Islet of Langerhans (tissue), 1 donor: ENCODE measurements around the gene IRF3.
A peak's percentile ranks its signal among the peaks of the same experiment; 100 is the strongest.

Source experiments
- FAIRE-seq: peaks from one replicate; lab custom pipeline; 2011; peaks lifted over from hg19 to GRCh38; lab: Jason Lieb, UNC

Gene IRF3

GRCh38 chr19:49687566-49688316 is 22.1 kb upstream of the IRF3 start:
- no peak for FAIRE-seq

GRCh38 chr19:49687150-49687549 is 21.5 kb upstream of the IRF3 start:
- FAIRE-seq = no peak

- no peak for FAIRE-seq
Measured at GRCh38 chr19:49686503-49687088, 20.9 kb upstream of the IRF3 start.

- no peak for FAIRE-seq
Measured at GRCh38 chr19:49685845-49686332, 20.2 kb upstream of the IRF3 start.

GRCh38 chr19:49684983-49685553 is 19.4 kb upstream of the IRF3 start:
- no peak for FAIRE-seq

GRCh38 chr19:49684251-49684982 is 18.8 kb upstream of the IRF3 start:
- FAIRE-seq = no peak

GRCh38 chr19:49683814-49684250 is 18.2 kb upstream of the IRF3 start:
- no peak for FAIRE-seq

GRCh38 chr19:49682274-49682673 is 16.6 kb upstream of the IRF3 start:
- no peak for FAIRE-seq

- no peak for FAIRE-seq
Measured at GRCh38 chr19:49681830-49682229, 16.2 kb upstream of the IRF3 start.

GRCh38 chr19:49680421-49681351 is 15.0 kb upstream of the IRF3 start:
- no peak for FAIRE-seq

- FAIRE-seq = no peak
Measured at GRCh38 chr19:49679771-49680413, 14.2 kb upstream of the IRF3 start.

GRCh38 chr19:49678985-49679770 is 13.5 kb upstream of the IRF3 start:
- FAIRE-seq = no peak

- FAIRE-seq = no peak
Measured at GRCh38 chr19:49677901-49678674, 12.4 kb upstream of the IRF3 start.

GRCh38 chr19:49677231-49677900 is 11.7 kb upstream of the IRF3 start, which contains the start of gene PRMT1:
Gene PRMT1 (plus strand): TSS chr19:49677271. CDS start chr19:49677281, 10 bp downstream.
- no peak for FAIRE-seq

GRCh38 chr19:49676784-49677230 is 11.2 kb upstream of the IRF3 start:
- FAIRE-seq = peak; percentile 96

GRCh38 chr19:49676136-49676783 is 10.6 kb upstream of the IRF3 start:
- FAIRE-seq = no peak

- no peak for FAIRE-seq
Measured at GRCh38 chr19:49672131-49672919, 6.7 kb upstream of the IRF3 start.
